ENCODE measurements around the gene ZNF284. TPM values are rescaled to one million over a fixed set of nuclear protein-coding genes. Genes with fewer than 3 reads are reported as not detected.
A peak's percentile ranks its signal among the peaks of the same experiment; 100 is the strongest.

ZNF284 gene
- total RNA-seq, 2 donors from 2014 or later: 1.2 to 1.6 TPM

DNA sequence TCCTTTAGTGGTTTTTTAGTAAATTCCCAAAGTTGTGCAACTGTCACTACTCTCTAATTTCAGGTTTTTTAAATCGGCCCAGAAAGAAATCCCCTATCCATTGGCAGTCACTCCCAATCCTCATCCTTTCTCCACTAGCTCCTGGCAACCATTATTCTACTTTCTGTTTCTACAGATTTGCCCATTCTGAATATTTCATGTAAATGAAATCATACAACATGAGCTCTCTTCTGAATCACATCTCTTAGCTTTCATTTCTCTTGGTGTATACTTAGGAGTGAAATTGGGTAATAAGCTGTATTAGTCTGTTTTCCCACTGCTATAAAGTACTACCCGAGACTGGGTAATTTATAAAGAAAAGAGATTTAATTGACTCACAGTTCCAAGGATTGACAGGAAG is 29.8 kb upstream of the ZNF284 start:
- Histone ChIP-seq H3K4me1 (no peaks in the 10 kb centered on the region), H3K4me3 (no peak overlapping the region), H3K9me3 (peaks cover 4 to 20% of the 10 kb centered on the region in 2 donors), H3K36me3 (no peaks in the 10 kb centered on the region), H3K27ac (no peak overlapping the region), H3K27me3 (no peaks in the 10 kb centered on the region)
- TF ChIP-seq CTCF (IDR thresholded peaks at IDR 0.05): no peak
- DNase-seq (ENCODE audit: low spot score): no peak

GRCh38 chr19:44050740-44051649 is 21.0 kb upstream of the ZNF284 start:
- no peaks in the 10 kb centered on the region for H3K9me3 ChIP-seq
- no peaks in the 10 kb centered on the region for H3K36me3 ChIP-seq
- H3K27me3 ChIP-seq: no peaks in the 10 kb centered on the region
- H3K4me3 ChIP-seq: peak overlapping the region; percentile 80 to 81
- DNase-seq (ENCODE audit: low spot score): no peak
- no peak for TF ChIP-seq CTCF (IDR thresholded peaks at IDR 0.05)
- peak overlapping the region; percentile 39 to 64 for H3K27ac ChIP-seq
- H3K4me1 ChIP-seq: peaks cover 0 to 19% of the 10 kb centered on the region in 2 donors

GRCh38 chr19:44051650-44052402 is 20.1 kb upstream of the ZNF284 start, which contains the start of gene ZNF223:
Gene ZNF223, plus strand, starts transcription at chr19:44052036. Its CDS starts 3,141 bp downstream, at chr19:44055177.
- no peak for TF ChIP-seq CTCF (IDR thresholded peaks at IDR 0.05)
- Histone ChIP-seq H3K27ac (peak within 1 kb of the TSS; percentile 64 to 74), H3K36me3 (peaks cover 1% of the 10 kb centered on the region), H3K4me3 (peak within 1 kb of the TSS; percentile 80 to 81), H3K27me3 (no peaks in the 10 kb centered on the region), H3K4me1 (peaks cover 0 to 19% of the 10 kb centered on the region in 2 donors), H3K9me3 (no peaks in the 10 kb centered on the region)
- DNase-seq (ENCODE audit: low spot score): peak; percentile 96

GRCh38 chr19:44055870-44056269 is 16.1 kb upstream of the ZNF284 start:
- Histone ChIP-seq H3K4me1 (peaks cover 0 to 18% of the 10 kb centered on the region in 2 donors), H3K36me3 (peaks cover 32% of the 10 kb centered on the region), H3K4me3 (no peak overlapping the region), H3K27ac (no peak overlapping the region), H3K9me3 (no peaks in the 10 kb centered on the region), H3K27me3 (no peaks in the 10 kb centered on the region)
- no peak for TF ChIP-seq CTCF (IDR thresholded peaks at IDR 0.05)
- DNase-seq (ENCODE audit: low spot score): no peak

GRCh38 chr19:44059229-44059628 is 12.7 kb upstream of the ZNF284 start:
- peaks cover 66% of the 10 kb centered on the region for H3K36me3 ChIP-seq
- H3K27me3 ChIP-seq: no peaks in the 10 kb centered on the region
- H3K4me1 ChIP-seq: no peaks in the 10 kb centered on the region
- no peak overlapping the region for H3K27ac ChIP-seq
- DNase-seq (ENCODE audit: low spot score): no peak
- H3K4me3 ChIP-seq: no peak overlapping the region
- H3K9me3 ChIP-seq: peaks cover 0 to 1% of the 10 kb centered on the region in 2 donors
- no peak for TF ChIP-seq CTCF (IDR thresholded peaks at IDR 0.05)

All from right atrium auricular region (tissue), 2 donors.